Measurements from ENCODE around the gene SLC6A1. TPM values are rescaled to one million over a fixed set of nuclear protein-coding genes. Genes with fewer than 3 reads are reported as not detected.

SLC6A1 gene
- polyA plus RNA-seq, 2 of the 4 experiments (the other 2 are of a cell fraction): not detected

DNA sequence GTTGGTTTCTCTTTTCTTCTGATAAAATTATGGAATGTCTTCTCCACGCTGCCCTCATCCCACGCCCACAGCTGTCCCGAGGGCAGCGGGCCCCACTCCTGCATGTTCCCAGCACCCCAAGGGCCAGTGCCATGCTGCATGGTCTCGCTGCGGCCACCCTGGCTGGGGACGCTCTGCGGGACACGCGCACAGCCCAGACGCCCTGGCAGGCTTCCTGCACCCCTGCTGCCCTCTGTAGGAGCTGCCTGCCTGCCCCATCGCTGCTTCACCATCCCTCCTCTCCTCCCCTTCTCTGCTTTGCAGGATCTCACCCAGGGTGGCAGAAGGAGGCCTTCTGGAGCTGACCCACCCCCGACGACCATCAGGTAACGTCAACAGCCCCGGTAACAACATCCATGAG, 22.8 kb downstream of the SLC6A1 start:
- WGBS (ENCODE audit: missing lambda C conversion rate): 37% methylated on average over 9 of the region's 16 CpGs
- DNase-seq (ENCODE audit: low read depth in 1 of 2, low spot score in 1 of 2): no peak

DNA sequence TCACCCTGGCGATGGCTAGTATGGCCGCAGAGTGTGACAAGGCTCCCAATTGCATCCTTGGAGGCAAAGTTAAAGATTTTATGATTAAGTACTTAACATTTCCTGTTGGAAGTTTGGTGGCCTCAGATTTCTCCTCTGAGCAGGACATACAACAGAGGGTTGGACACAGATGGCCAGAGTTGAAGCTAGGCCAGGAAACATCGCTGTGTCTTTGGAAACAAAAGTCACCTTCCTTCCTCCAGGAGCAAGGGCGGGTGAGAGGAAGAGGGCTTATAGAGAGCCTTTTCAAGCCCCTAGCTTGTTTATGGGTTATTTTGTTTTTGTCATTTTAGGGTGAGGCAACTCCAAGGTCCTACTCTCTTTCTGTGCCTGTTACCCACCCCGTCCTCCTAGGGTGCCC, 24.2 kb downstream of the SLC6A1 start:
- ATAC-seq (no peak), DNase-seq (ENCODE audit: low read depth in 1 of 2, low spot score in 1 of 2) (no peak), FAIRE-seq (no peak)
- no peak overlapping the region for H3K27ac ChIP-seq
- CTCF ChIA-PET: interaction anchor here (0.9 to 2.5 kb wide), 5 partner anchors 10 to 121 kb away, joined by 3 to 9 read pairs (median 4); no protein-coding TSS in a partner anchor
- H3K9me3 ChIP-seq: no peaks in the 10 kb centered on the region
- WGBS (ENCODE audit: missing lambda C conversion rate): 68% methylated on average over 5 of the region's 5 CpGs
- H3K4me3 ChIP-seq: no peak overlapping the region
- no peak overlapping the region for H3K4me2 ChIP-seq
- TF ChIP-seq POLR2AphosphoS2 (conservative IDR thresholded peaks at IDR 0.05; ENCODE audit: low read length) (no peak), JUN (IDR thresholded peaks at IDR 0.05) (no peak), EHF (CRISPR knock-in tag; IDR thresholded peaks at IDR 0.05) (no peak)
- POLR2A ChIA-PET: no interaction called here
- no peaks in the 10 kb centered on the region for H3K4me1 ChIP-seq

More for the DNA sequence above, 22.8 kb downstream of the SLC6A1 start:
- Histone ChIP-seq H3K4me3 (no peak overlapping the region), H3K27ac (no peak overlapping the region), H3K4me1 (no peaks in the 10 kb centered on the region), H3K9me3 (no peaks in the 10 kb centered on the region), H3K4me2 (no peak overlapping the region)
- ATAC-seq: peak in 1 of 2 experiments; percentile 46; a peak in 1 of 6 replicates
- CTCF ChIA-PET: interaction anchor here (1.1 to 2.5 kb wide), 4 partner anchors 9 to 257 kb away, joined by 3 to 9 read pairs (median 6); no protein-coding TSS in a partner anchor
- FAIRE-seq: no peak
- POLR2A ChIA-PET: no interaction called here
- TF ChIP-seq RNF2 (IDR thresholded peaks at IDR 0.05; ENCODE audit: borderline replicate concordance, low read depth): no peak

- POLR2A ChIA-PET: no interaction called here
- no peak for ATAC-seq
- no peaks in the 10 kb centered on the region for H3K9me3 ChIP-seq
- TF ChIP-seq RFX5 (IDR thresholded peaks at IDR 0.05) (no peak), PBX3 (IDR thresholded peaks at IDR 0.05) (no peak), RARB (CRISPR knock-in tag; IDR thresholded peaks at IDR 0.05) (no peak), MAFK (IDR thresholded peaks at IDR 0.05; ENCODE audit: partially characterized antibody) (no peak), HMGXB4 (CRISPR knock-in tag; IDR thresholded peaks at IDR 0.05; ENCODE audit: borderline replicate concordance) (no peak), KDM1A (IDR thresholded peaks at IDR 0.05; ENCODE audit: low read depth) (no peak), CHD4 (IDR thresholded peaks at IDR 0.05; ENCODE audit: borderline replicate concordance) (no peak), HOXB5 (CRISPR knock-in tag; IDR thresholded peaks at IDR 0.05) (no peak), SMC3 (IDR thresholded peaks at IDR 0.05) (no peak), RCOR1 (IDR thresholded peaks at IDR 0.05; ENCODE audit: low read depth, low read length) (no peak), RAD21 (conservative IDR thresholded peaks at IDR 0.05 in 1 of 2, IDR thresholded peaks at IDR 0.05 in 1 of 2) (no peak), POLR2A (IDR thresholded peaks at IDR 0.05; ENCODE audit: low read length) (no peak), POLR2AphosphoS2 (conservative IDR thresholded peaks at IDR 0.05; ENCODE audit: low read length) (no peak), HOXB13 (CRISPR knock-in tag; IDR thresholded peaks at IDR 0.05; ENCODE audit: low read depth) (no peak), ZFP36 (IDR thresholded peaks at IDR 0.05; ENCODE audit: borderline replicate concordance, partially characterized antibody) (no peak), MYC (IDR thresholded peaks at IDR 0.05; ENCODE audit: borderline replicate concordance, low read length) (no peak), HEYL (CRISPR knock-in tag; IDR thresholded peaks at IDR 0.05) (no peak), JUNB (IDR thresholded peaks at IDR 0.05) (no peak)
- CTCF ChIA-PET: no interaction called here
- H3K4me1 ChIP-seq: no peaks in the 10 kb centered on the region
- no peak overlapping the region for H3K4me2 ChIP-seq
- no peak overlapping the region for H3K27ac ChIP-seq
- FAIRE-seq: no peak
- DNase-seq (ENCODE audit: low read depth in 1 of 2, low spot score in 1 of 2): no peak
- H3K4me3 ChIP-seq: no peak overlapping the region
- 57% methylated on average over 3 of the region's 3 CpGs for WGBS (ENCODE audit: missing lambda C conversion rate)
Measured at GRCh38 chr3:11019116-11019819, 26.7 kb downstream of the SLC6A1 start.

Data from A549 (cell line).